Cardiac fibroblast (primary cell): ENCODE data around the gene CLDN14.
"Not testable (repeated sequence)": the region's sequence is repeated elsewhere in the genome, so short reads cannot be mapped to it uniquely, and the experiment has no call there.

Source experiments
- DNase-seq, 2 donors: peaks; one replicate each; pipeline versions ENCODE4 v3.0.0 to v3.0.0-alpha.2; 2010; ENCODE audit warnings: low read depth in 2 of 2
- H3K4me3 ChIP-seq, 2 donors: replicated peaks in 1 of 2; 1 replicate in 1 of 2; 2 replicates in 1 of 2; pipeline ENCODE4 v1.5.1; 2011; ENCODE audit warnings: low read depth in 2 of 2, low read length in 2 of 2, mild to moderate bottlenecking in 2 of 2, moderate library complexity in 1 of 2
- CTCF ChIP-seq: IDR thresholded peaks from one replicate; pipeline ENCODE4 v1.5.1; 2011; ENCODE audit warnings: low read depth, mild to moderate bottlenecking, low read length, inconsistent platforms

Gene CLDN14

GRCh38 chr21:36481639-36482038, 1.7 kb upstream of the CLDN14 start:
- no peak for DNase-seq
- H3K4me3 ChIP-seq = no peak overlapping the region
- TF ChIP-seq CTCF = no peak

DNA sequence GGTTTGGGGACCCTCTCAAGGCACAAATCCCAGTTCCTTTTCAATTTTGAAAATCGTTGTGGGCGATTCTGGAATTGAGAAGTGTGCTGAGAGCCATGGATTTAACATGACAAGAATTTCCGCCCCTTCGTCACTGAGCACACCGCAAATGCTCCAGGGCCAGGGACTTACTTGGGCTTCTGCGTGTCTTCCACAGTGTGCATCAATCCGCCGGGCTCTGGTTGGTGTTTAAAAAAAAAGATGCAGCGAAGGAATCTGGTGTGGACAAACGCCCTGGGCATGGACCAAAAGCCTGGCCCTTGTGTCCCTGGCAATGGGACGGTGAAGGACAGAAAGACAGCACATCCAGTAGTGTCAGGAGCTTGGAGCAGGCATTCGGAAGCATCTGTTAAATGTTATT, 696 bp upstream of the CLDN14 start:
- no peak for DNase-seq
- H3K4me3 ChIP-seq = no peak overlapping the region
- TF ChIP-seq CTCF = no peak

DNA sequence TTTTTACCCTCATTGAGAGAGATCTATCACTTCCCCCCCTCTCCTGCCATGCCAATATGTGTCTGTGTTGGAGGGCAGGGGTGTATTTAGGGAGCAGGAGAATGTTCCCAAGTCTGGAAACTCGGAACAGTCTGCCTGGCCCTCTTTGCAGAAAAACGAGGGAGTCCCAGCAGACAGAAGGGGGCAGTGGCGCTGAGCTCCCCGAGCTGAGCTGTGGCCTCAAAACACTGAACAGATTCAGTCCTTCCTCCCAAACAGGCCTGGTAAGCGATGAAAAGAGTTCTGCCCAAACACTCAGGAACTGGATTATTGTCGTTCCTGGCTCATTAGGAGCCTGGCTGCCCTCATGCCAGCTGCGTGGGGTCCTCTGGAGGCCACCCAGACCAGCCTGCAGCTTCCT, 981 bp downstream of the CLDN14 start:
- TF ChIP-seq CTCF = peak; percentile 36
- DNase-seq = peak; percentile 8 to 43
- no peak overlapping the region for H3K4me3 ChIP-seq

- no peak for TF ChIP-seq CTCF
- no peak overlapping the region for H3K4me3 ChIP-seq
- DNase-seq = peak; percentile 61 to 97
Measured at GRCh38 chr21:36478207-36478701, 1.7 kb downstream of the CLDN14 start.

- H3K4me3 ChIP-seq = no peak overlapping the region
- no peak for TF ChIP-seq CTCF
- DNase-seq = no peak
Measured at GRCh38 chr21:36477559-36477958, 2.4 kb downstream of the CLDN14 start.

- no peak overlapping the region for H3K4me3 ChIP-seq
- no peak for TF ChIP-seq CTCF
- no peak for DNase-seq
Measured at GRCh38 chr21:36477001-36477400, 2.9 kb downstream of the CLDN14 start.

DNA sequence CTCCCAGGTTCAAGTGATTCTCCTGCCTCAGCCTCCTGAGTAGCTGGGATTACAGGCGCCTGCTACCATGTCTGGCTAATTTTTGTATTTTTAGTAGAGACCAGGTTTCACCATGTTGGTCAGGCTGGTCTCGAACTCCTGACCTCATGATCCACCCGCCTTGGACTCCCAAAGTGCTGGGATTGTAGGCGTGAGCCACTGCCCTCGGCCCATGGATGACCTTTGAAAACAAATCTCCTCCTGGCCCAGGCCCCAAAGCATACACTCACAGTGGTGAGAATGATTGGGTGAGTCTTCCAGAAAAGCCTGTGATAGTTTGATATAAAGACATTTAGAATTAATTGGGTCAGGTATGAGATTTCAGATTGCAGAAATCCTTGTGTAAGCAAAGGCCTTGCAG, 3.4 kb downstream of the CLDN14 start:
- DNase-seq, H3K4me3 ChIP-seq: not testable (repeated sequence)

DNA sequence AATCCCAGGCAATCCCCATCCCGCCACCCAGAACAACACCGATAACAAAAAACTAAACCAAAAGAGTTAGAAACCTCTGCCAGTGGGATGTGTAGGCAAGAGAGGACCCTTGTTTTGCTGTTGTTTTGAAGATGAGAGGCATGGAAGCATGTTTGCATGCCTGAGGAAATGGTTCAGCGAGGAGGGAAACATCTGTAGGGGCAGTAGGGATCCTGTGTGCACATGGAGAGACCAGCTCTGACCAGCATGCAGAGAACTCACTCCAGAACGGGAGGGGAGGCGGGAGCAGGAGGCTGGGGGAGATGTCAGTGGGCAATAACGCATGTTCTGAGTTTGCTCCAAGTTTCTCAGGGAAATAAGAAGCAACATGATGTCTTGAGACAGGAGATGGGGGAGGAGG, 5.3 kb downstream of the CLDN14 start:
- no peak for TF ChIP-seq CTCF
- no peak overlapping the region for H3K4me3 ChIP-seq
- DNase-seq = no peak
